ENCODE data around the gene KLK10.

Gene KLK10

DNA sequence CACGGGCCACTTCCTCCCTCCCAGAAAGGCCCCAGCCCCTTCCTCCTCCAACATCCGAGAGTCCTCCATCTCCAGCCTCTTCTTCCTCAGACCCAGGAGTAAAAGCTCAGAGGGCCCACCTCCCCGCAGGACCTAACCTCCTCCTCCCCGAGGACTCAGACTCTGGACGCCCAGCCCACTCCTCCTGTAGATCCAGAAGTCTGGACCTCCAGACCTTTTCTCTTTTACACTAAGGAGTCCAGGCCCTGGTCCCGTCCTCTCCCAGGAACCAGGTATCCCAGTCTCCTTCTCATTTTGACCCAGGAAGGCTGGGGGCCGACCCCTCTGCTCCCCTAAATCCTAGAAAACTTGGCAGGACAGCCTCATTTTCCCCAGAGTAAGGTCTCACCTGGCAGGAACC lies 16.2 kb downstream of the KLK10 start:
- TF ChIP-seq, protein P1, sequence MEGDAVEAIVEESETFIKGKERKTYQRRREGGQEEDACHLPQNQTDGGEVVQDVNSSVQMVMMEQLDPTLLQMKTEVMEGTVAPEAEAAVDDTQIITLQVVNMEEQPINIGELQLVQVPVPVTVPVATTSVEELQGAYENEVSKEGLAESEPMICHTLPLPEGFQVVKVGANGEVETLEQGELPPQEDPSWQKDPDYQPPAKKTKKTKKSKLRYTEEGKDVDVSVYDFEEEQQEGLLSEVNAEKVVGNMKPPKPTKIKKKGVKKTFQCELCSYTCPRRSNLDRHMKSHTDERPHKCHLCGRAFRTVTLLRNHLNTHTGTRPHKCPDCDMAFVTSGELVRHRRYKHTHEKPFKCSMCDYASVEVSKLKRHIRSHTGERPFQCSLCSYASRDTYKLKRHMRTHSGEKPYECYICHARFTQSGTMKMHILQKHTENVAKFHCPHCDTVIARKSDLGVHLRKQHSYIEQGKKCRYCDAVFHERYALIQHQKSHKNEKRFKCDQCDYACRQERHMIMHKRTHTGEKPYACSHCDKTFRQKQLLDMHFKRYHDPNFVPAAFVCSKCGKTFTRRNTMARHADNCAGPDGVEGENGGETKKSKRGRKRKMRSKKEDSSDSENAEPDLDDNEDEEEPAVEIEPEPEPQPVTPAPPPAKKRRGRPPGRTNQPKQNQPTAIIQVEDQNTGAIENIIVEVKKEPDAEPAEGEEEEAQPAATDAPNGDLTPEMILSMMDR (IDR thresholded peaks at IDR 0.05; ENCODE audit: low read depth, low read length, missing control alignments), result no peak
- no peak for DNase-seq (ENCODE audit: extremely low read depth, low read depth)
- no peak overlapping the region for H3K4me3 ChIP-seq (replicated peaks; ENCODE audit: low read depth, low read length)

DNA sequence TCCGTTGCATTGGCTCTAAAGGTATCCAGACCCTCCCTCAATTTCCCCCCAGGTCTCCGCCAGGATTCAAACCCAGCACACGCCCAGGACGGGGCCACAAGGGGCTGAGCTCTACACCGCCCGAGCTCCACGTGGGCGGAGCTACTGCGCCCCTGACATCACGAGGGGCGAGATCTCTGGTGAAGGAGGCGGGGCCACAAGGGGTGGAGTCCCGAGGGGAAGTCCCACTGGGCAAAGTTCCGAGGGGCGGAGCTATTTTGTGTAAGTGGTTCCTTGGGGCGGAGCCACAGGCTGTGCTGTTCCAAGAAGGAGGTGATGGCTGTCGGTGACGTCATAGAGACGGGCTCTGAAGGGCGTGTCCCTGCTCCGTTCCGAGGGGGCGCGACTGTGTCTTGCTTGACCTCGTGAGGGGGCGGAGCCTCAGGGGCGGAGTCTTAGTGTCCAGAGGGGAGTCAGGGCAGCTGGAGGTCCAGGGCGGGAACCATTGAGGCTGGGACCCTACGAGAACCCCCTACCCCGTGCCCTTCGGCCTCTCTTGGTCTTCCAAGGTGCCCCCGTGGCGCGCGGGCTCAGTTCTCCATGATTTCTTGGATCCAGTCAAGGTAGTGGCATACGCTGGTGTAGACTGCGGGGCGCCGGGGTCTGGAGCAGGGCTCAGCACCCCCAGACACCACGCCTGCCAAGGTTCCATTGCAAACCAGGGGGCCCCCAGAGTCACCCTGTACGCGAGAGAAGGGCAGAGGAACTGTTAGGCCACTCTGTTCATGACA lies 16.8 kb downstream of the KLK10 start:
- DNase-seq (ENCODE audit: extremely low read depth, low read depth), result no peak
- H3K4me3 ChIP-seq (replicated peaks; ENCODE audit: low read depth, low read length), result no peak overlapping the region

DNA sequence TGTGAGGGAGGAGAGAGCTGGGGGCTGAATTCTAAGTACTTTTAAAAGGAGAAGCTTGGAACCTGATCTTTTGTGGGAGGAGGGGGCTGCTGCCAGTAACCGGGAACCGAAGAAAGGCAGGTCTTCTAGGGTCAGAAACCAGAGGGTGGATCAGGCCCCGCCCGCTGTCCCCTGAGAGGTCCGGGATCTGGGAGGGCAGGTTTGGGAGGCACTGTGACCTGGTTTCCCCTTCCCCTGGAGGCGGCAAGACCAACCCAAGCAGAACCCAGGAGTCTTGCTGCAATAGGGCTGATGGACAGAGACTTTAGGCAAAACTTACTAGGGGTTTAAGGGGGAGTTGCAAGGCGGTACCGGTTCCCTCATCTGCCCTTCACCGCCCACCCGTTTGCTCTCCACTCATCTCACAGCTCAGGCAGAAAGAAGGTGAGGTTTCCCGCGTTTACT lies 17.4 kb downstream of the KLK10 start:
- TF ChIP-seq, protein P1 (IDR thresholded peaks at IDR 0.05; ENCODE audit: low read depth, low read length, missing control alignments), result no peak

More for the DNA sequence above, 16.8 kb downstream of the KLK10 start:
- TF ChIP-seq, protein P1 (IDR thresholded peaks at IDR 0.05; ENCODE audit: low read depth, low read length, missing control alignments), result no peak

DNA sequence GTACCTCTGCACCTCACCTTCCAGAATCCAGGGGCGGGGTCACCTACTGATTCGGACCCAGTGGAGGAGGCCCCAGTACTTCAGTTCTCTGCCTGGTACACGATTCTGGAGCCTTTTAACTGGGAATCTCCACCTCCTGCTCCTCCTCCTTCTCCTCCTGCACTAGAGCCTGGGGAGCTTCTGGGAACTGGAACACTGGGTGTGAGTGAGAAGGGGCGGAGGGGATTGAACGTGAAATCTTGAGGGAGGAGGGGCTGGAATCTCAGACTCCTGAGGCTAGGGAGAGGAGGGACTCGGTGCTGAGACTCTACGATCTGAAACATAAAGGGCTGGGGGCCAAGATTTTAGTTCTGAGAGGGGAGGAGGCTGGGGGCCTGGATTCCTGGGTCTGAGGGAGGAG lies 18.0 kb downstream of the KLK10 start, which contains the start of gene KLK8:
KLK8 (minus strand) TSS at position 90 of the 400 bp plus-strand sequence. CDS start 437 bp downstream, outside the sequence.
- DNase-seq (ENCODE audit: extremely low read depth, low read depth), result no peak
- TF ChIP-seq, protein P1 (IDR thresholded peaks at IDR 0.05; ENCODE audit: low read depth, low read length, missing control alignments), result no peak
- no peak within 1 kb of the TSS for H3K4me3 ChIP-seq (replicated peaks; ENCODE audit: low read depth, low read length)

More for the DNA sequence above, 17.4 kb downstream of the KLK10 start:
- no peak for DNase-seq (ENCODE audit: extremely low read depth, low read depth)
- H3K4me3 ChIP-seq (replicated peaks; ENCODE audit: low read depth, low read length), result no peak overlapping the region

DNA sequence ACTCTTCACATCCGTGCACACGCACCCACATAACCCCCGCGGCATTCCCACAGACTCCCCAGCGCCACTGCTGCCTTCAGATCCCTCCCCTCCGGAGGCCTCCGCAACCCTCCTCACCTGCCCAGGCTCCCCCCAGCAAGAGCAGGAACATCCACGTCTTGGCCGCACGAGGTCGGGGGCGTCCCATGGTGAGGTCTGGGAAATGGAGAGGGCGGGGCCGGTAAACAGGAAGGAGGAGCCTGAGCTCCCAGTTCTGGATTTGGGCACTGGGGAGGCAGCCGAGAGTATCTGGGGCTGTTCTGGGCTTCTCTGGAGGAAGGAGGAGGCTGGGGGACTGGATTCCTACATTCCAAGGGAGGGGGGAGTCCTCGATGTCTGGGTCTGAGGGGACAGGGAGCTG lies 18.5 kb downstream of the KLK10 start:
- H3K4me3 ChIP-seq (replicated peaks; ENCODE audit: low read depth, low read length), result no peak overlapping the region
- TF ChIP-seq, protein P1 (IDR thresholded peaks at IDR 0.05; ENCODE audit: low read depth, low read length, missing control alignments), result no peak
- no peak for DNase-seq (ENCODE audit: extremely low read depth, low read depth)

DNA sequence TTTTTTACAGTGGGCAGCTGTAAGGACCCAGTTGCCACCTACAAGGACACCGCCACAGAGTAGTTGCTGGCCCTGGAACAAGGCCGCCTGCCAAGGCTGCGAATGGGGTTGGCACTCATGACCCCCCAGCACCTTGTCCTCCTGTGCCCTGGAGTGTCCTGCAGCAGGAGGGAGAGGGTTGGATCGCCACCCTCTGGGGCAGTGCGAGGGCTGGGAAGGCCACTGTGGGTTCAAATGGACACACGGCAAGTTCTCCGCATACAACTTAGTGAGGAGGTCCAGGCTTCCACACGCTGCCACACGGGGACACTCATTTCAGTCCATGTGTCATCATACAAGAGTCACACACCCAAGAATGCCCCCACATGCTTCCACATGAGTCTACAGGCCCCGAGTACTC lies 19.1 kb downstream of the KLK10 start:
- H3K4me3 ChIP-seq (replicated peaks; ENCODE audit: low read depth, low read length), result no peak overlapping the region
- TF ChIP-seq, protein P1 (IDR thresholded peaks at IDR 0.05; ENCODE audit: low read depth, low read length, missing control alignments), result no peak
- no peak for DNase-seq (ENCODE audit: extremely low read depth, low read depth)

All from HFF-Myc (cell line).